Right ventricle myocardium superior (tissue), 1 donor: ENCODE results near the gene CD177. TPM values are rescaled to one million over a fixed set of nuclear protein-coding genes. Genes with fewer than 3 reads are reported as not detected.
"Not testable (repeated sequence)": the region's sequence is repeated elsewhere in the genome, so short reads cannot be mapped to it uniquely, and the experiment has no call there.

Experiments used
- ATAC-seq: fragments of 200-7000 bp; cut with Tn5 transposase; one replicate; pipeline ENCODE4 v1.9.1; 2020; ENCODE audit warnings: mild to moderate bottlenecking; ENCODE audit not compliant: poor library complexity
- DNase-seq: peaks from one replicate; pipeline ENCODE4 v3.0.0-alpha.2; 2020
- intact Hi-C: fragments of 100-400 bp; cut with DNase I; formaldehyde crosslinking; loops from one replicate; pipeline ENCODE4 v1.11.2; 2022
- total RNA-seq: library from RNA; stranded (reverse); fragmentation: NEBNext Ultra II Directional; extraction: Animal tissue kit (Norgen Biotek cat#: 25700); gene quantifications from one replicate; pipeline ENCODE4 v1.2.1, GENCODE V29; 2021
- donor health status: DM: no; HTN: yes; CAD: no; lungs with severe emphysema.

The CD177 gene
- total RNA-seq, 1 donor from 2014 or later = 0.32 TPM

GRCh38 chr19:43330726-43331434 lies 22.6 kb upstream of the CD177 start:
- ATAC-seq = no peak
- no peak for DNase-seq
- intact Hi-C loops = no loop called here

GRCh38 chr19:43331435-43332010 lies 22.0 kb upstream of the CD177 start:
- ATAC-seq (no peak), DNase-seq (no peak)
- intact Hi-C loops = no loop called here

- intact Hi-C loops = no loop called here
These were observed 21.2 kb upstream of the CD177 start for GRCh38 chr19:43332058-43332922.

GRCh38 chr19:43336508-43336907 lies 17.0 kb upstream of the CD177 start:
- DNase-seq, intact Hi-C loops, ATAC-seq: not testable (repeated sequence)

More at GRCh38 chr19:43332058-43332922, 21.2 kb upstream of the CD177 start:
- ATAC-seq (no peak), DNase-seq (no peak)

GRCh38 chr19:43337737-43338136 lies 15.7 kb upstream of the CD177 start:
- DNase-seq = no peak
- ATAC-seq = no peak
- intact Hi-C loops = no loop called here

GRCh38 chr19:43338530-43338929 lies 15.0 kb upstream of the CD177 start:
- ATAC-seq (no peak), DNase-seq (no peak)
- intact Hi-C loops = no loop called here

GRCh38 chr19:43339243-43339930 lies 14.1 kb upstream of the CD177 start:
- DNase-seq, ATAC-seq, intact Hi-C loops: not testable (repeated sequence)

GRCh38 chr19:43340101-43340500 lies 13.4 kb upstream of the CD177 start:
- DNase-seq, intact Hi-C loops, ATAC-seq: not testable (repeated sequence)

GRCh38 chr19:43341098-43341497 lies 12.4 kb upstream of the CD177 start:
- ATAC-seq, intact Hi-C loops, DNase-seq: not testable (repeated sequence)

- intact Hi-C loops, ATAC-seq, DNase-seq: not testable (repeated sequence)
These were observed 11.4 kb upstream of the CD177 start for GRCh38 chr19:43342104-43342503.

GRCh38 chr19:43344347-43344925 lies 9.1 kb upstream of the CD177 start:
- DNase-seq, ATAC-seq, intact Hi-C loops: not testable (repeated sequence)

GRCh38 chr19:43349813-43350212 lies 3.7 kb upstream of the CD177 start:
- DNase-seq, intact Hi-C loops, ATAC-seq: not testable (repeated sequence)

GRCh38 chr19:43351998-43352746 lies 1.3 kb upstream of the CD177 start:
- intact Hi-C loops = no loop called here
- ATAC-seq (no peak), DNase-seq (no peak)

- ATAC-seq = no peak
- no peak for DNase-seq
- intact Hi-C loops = no loop called here
These were observed 780 bp downstream of the CD177 start for GRCh38 chr19:43354305-43354627.

GRCh38 chr19:43356749-43357148 lies 3.3 kb downstream of the CD177 start:
- intact Hi-C loops, DNase-seq, ATAC-seq: not testable (repeated sequence)

GRCh38 chr19:43362179-43362578 lies 8.7 kb downstream of the CD177 start:
- DNase-seq (no peak), ATAC-seq (no peak)
- intact Hi-C loops = no loop called here

- DNase-seq = no peak
- no peak for ATAC-seq
- intact Hi-C loops = no loop called here
These were observed 9.3 kb downstream of the CD177 start for GRCh38 chr19:43362745-43363144.

- intact Hi-C loops, DNase-seq, ATAC-seq: not testable (repeated sequence)
These were observed 12.2 kb downstream of the CD177 start for GRCh38 chr19:43365677-43366076.
